Calu3 (cell line): ENCODE data around the gene RBX1. TPM values are rescaled to one million over a fixed set of nuclear protein-coding genes. Genes with fewer than 3 reads are reported as not detected.
"Not testable (repeated sequence)": the region's sequence is repeated elsewhere in the genome, so short reads cannot be mapped to it uniquely, and the experiment has no call there.

Experiments used
- Bru-seq: library from RNA; stranded (reverse); fragments of 400-500 nt; gene quantifications from one replicate; lab custom pipeline; 2021; lab: Mats Ljungman, UMichigan
- BruChase-seq, 2 experiments: library from RNA; stranded (reverse); fragments of 400-500 nt; gene quantifications; one replicate each; lab custom pipeline; 2021; lab: Mats Ljungman, UMichigan
- BruUV-seq: library from RNA; stranded (reverse); fragments of 400-500 nt; replicated peaks from 2 replicates; lab custom pipeline; 2021; lab: Mats Ljungman, UMichigan
- CTCF ChIA-PET: fragments of 300-600 bp; sonication (Branson Sonifier 250); formaldehyde crosslinking; loops from one replicate; lab custom pipeline; 2022; ENCODE audit warnings: antibody characterized with exemption; lab: Charles Lee
- DNase-seq: peaks from one replicate; pipeline ENCODE4 v3.0.0; 2022
- H3K27ac Mint-ChIP-seq: one replicate; pipeline ENCODE4 v1.8.0; 2022; ENCODE audit warnings: mixed read lengths; ENCODE audit not compliant: unreplicated experiment
- H3K27me3 Mint-ChIP-seq: one replicate; pipeline ENCODE4 v1.8.0; 2022; ENCODE audit warnings: mixed read lengths; ENCODE audit not compliant: unreplicated experiment
- H3K36me3 Mint-ChIP-seq: one replicate; pipeline ENCODE4 v1.8.0; 2022; ENCODE audit warnings: mild to moderate bottlenecking, moderate library complexity, mixed read lengths; ENCODE audit not compliant: insufficient read depth, unreplicated experiment
- H3K4me1 Mint-ChIP-seq: one replicate; pipeline ENCODE4 v1.8.0; 2022; ENCODE audit warnings: mild to moderate bottlenecking, low read depth, mixed read lengths; ENCODE audit not compliant: unreplicated experiment
- H3K4me3 Mint-ChIP-seq: one replicate; pipeline ENCODE4 v1.8.0; 2022; ENCODE audit warnings: mild to moderate bottlenecking, low read depth, moderate library complexity, mixed read lengths; ENCODE audit not compliant: unreplicated experiment
- H3K9me3 Mint-ChIP-seq: one replicate; pipeline ENCODE4 v1.8.0; 2022; ENCODE audit warnings: low read depth, mixed read lengths; ENCODE audit not compliant: unreplicated experiment
- CTCF ChIP-seq: fragments of 200-600 bp; IDR thresholded peaks from one replicate; pipeline ENCODE4 v1.8.0; 2022; ENCODE audit warnings: antibody characterized with exemption; ENCODE audit not compliant: unreplicated experiment
- intact Hi-C: fragments of 100-400 bp; cut with micrococcal nuclease; formaldehyde crosslinking; loops from one replicate; pipeline ENCODE4 v1.10.0; 2022; ENCODE audit not compliant: unreplicated experiment
- long read RNA-seq: library from polyadenylated mRNA; stranded (forward); transcript quantifications from one replicate; pipeline ENCODE4 v2.0.0, GENCODE V29; 2022
- total RNA-seq: library from RNA; stranded (reverse); gene quantifications from 2 replicates; pipeline ENCODE4 v1.2.3, GENCODE V29; 2022

Gene RBX1
- 45.5 and 51.8 TPM in 2 replicates for total RNA-seq
- Bru-seq, nascent RNA: percentile 90 among the genes with signal in this experiment
- percentile 84 among the genes with signal in this experiment for BruChase-seq, experiment 1, labeled RNA remaining after a 6-hour chase
- percentile 84 among the genes with signal in this experiment for BruChase-seq, experiment 2, labeled RNA remaining after a 2-hour chase
- long read RNA-seq, transcript RBX1-201 (5 exons, 1,188 nt): major isoform, 357 of 426 reads
- long read RNA-seq, transcript RBX1-202 (2 exons, 1,871 nt): minor isoform, 45 of 426 reads
- long read RNA-seq, partial matches to known transcripts: 4 of 426 reads
- long read RNA-seq, other reads (novel, unspliced or antisense): 20 of 426 reads

- peaks cover 30% of the 10 kb centered on the region for H3K4me1 Mint-ChIP-seq
- no peaks in the 10 kb centered on the region for H3K9me3 Mint-ChIP-seq
- BruUV-seq: no TSS peak
- H3K27me3 Mint-ChIP-seq: no peaks in the 10 kb centered on the region
- peak; percentile 98 for DNase-seq
- TF ChIP-seq CTCF: no peak
- CTCF ChIA-PET: interaction anchor here (0.6 to 1.6 kb wide), 9 partner anchors 28 to 695 kb away, joined by 3 to 8 read pairs (median 4); partner anchors contain the start of gene EP300
- intact Hi-C loops: loop anchor here (5.0 kb wide), 1 partner anchor 141 kb away; the partner anchor contains the start of gene EP300
- peaks cover 48% of the 10 kb centered on the region for H3K36me3 Mint-ChIP-seq
- H3K27ac Mint-ChIP-seq: peak within 1 kb of the TSS; percentile 95
- peak within 1 kb of the TSS; percentile 98 for H3K4me3 Mint-ChIP-seq
These were observed at the start of gene RBX1 for GRCh38 chr22:40950962-40951794. Gene RBX1 (plus strand): TSS chr22:40951378. CDS start chr22:40951399, 21 bp downstream.

- Mint-ChIP-seq H3K4me3 (no peak overlapping the region), H3K4me1 (no peaks in the 10 kb centered on the region), H3K27me3 (no peaks in the 10 kb centered on the region), H3K9me3 (no peaks in the 10 kb centered on the region), H3K36me3 (peaks cover 13% of the 10 kb centered on the region), H3K27ac (no peak overlapping the region)
- no peak for DNase-seq
- BruUV-seq: no TSS peak
- no peak for TF ChIP-seq CTCF
- intact Hi-C loops: no loop called here
- CTCF ChIA-PET: no interaction called here
These were observed 47.1 kb upstream of the RBX1 start for GRCh38 chr22:40904101-40904500.

- intact Hi-C loops: no loop called here
- no TSS peak for BruUV-seq
- no peaks in the 10 kb centered on the region for H3K27me3 Mint-ChIP-seq
- DNase-seq: no peak
- H3K27ac Mint-ChIP-seq: no peak overlapping the region
- CTCF ChIA-PET: no interaction called here
- peaks cover 18% of the 10 kb centered on the region for H3K36me3 Mint-ChIP-seq
- H3K4me3 Mint-ChIP-seq: no peak overlapping the region
- TF ChIP-seq CTCF: no peak
- no peaks in the 10 kb centered on the region for H3K4me1 Mint-ChIP-seq
- no peaks in the 10 kb centered on the region for H3K9me3 Mint-ChIP-seq
These were observed 42.3 kb upstream of the RBX1 start for GRCh38 chr22:40908895-40909294.

- H3K27me3 Mint-ChIP-seq: no peaks in the 10 kb centered on the region
- peaks cover 34% of the 10 kb centered on the region for H3K36me3 Mint-ChIP-seq
- CTCF ChIA-PET: interaction anchor here (1.3 kb wide), 1 partner anchor 12 kb away, joined by 4 read pairs; no protein-coding TSS in a partner anchor
- BruUV-seq: no TSS peak
- H3K9me3 Mint-ChIP-seq: no peaks in the 10 kb centered on the region
- no peak overlapping the region for H3K4me3 Mint-ChIP-seq
- intact Hi-C loops: no loop called here
- H3K4me1 Mint-ChIP-seq: no peaks in the 10 kb centered on the region
- TF ChIP-seq CTCF: no peak
- DNase-seq: no peak
- no peak overlapping the region for H3K27ac Mint-ChIP-seq
These were observed 39.4 kb upstream of the RBX1 start for GRCh38 chr22:40911772-40912171.

GRCh38 chr22:40912987-40913386 is 38.2 kb upstream of the RBX1 start:
- CTCF ChIA-PET, H3K27ac Mint-ChIP-seq, BruUV-seq, H3K4me3 Mint-ChIP-seq, H3K9me3 Mint-ChIP-seq, DNase-seq, H3K4me1 Mint-ChIP-seq, H3K27me3 Mint-ChIP-seq, intact Hi-C loops: not testable (repeated sequence)
- peaks cover 34% of the 10 kb centered on the region for H3K36me3 Mint-ChIP-seq
